GM10266 (cell line): ENCODE measurements around the gene PEX5L.

Source experiments
- DNase-seq: peaks from one replicate; pipeline ENCODE4 v3.0.0; 2012; ENCODE audit errors: extremely low spot score
- TF ChIP-seq, protein P1 (sequence below): IDR thresholded peaks from 2 replicates; pipeline ENCODE4 v1.5.1; 2012; ENCODE audit warnings: mild to moderate bottlenecking, low read depth; ENCODE audit not compliant: control insufficient read depth, insufficient read depth; ENCODE audit errors: missing control alignments

The PEX5L gene

DNA sequence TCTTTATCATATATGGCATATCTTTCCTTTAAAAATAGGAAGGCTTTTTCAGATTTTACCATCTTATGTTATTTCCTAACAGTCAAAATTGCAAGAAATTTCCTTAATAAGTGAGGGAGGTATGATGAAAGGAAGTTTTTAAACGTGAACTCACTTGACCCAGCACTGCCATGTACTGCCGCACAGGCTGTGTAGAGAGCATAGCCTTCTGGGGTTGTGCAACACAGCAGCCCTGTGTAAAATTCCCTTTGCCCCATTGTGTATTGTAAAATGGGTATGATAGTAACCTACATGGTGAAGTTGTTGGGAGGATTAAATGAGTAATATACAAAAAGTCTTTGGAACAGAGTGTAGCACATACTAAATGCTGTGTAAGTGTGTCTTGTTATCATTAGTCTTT is 78.6 kb downstream of the PEX5L start:
- no peak for DNase-seq
- TF ChIP-seq, protein P1, sequence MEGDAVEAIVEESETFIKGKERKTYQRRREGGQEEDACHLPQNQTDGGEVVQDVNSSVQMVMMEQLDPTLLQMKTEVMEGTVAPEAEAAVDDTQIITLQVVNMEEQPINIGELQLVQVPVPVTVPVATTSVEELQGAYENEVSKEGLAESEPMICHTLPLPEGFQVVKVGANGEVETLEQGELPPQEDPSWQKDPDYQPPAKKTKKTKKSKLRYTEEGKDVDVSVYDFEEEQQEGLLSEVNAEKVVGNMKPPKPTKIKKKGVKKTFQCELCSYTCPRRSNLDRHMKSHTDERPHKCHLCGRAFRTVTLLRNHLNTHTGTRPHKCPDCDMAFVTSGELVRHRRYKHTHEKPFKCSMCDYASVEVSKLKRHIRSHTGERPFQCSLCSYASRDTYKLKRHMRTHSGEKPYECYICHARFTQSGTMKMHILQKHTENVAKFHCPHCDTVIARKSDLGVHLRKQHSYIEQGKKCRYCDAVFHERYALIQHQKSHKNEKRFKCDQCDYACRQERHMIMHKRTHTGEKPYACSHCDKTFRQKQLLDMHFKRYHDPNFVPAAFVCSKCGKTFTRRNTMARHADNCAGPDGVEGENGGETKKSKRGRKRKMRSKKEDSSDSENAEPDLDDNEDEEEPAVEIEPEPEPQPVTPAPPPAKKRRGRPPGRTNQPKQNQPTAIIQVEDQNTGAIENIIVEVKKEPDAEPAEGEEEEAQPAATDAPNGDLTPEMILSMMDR = no peak

DNA sequence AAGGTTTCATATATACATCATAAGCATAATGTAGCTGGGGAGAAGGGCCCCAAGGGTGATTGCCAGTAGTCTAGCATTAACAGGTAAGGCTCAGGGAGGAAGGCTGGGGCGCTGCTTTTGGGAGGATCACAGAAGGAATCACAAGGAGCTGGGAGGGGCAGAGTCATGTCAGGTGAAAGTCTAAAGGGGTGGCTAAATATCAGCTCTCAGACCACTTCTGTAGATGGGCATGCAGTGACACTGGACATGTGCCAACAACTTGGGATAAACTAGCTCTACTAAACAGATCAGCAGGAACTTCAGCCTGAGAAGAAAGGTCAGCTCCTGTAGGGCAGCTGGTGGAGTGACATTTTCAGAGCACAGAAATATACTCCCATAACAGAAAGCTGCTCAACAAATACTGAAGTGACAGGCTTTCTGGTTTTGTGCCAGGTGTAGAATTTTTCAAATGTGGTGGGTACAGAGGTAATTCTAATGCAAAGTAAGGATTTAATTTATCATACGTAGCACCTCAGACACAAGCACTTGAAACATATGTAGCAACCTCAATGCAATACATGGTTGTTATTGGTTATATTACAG is 79.4 kb downstream of the PEX5L start:
- no peak for DNase-seq
- TF ChIP-seq, protein P1 = no peak

DNA sequence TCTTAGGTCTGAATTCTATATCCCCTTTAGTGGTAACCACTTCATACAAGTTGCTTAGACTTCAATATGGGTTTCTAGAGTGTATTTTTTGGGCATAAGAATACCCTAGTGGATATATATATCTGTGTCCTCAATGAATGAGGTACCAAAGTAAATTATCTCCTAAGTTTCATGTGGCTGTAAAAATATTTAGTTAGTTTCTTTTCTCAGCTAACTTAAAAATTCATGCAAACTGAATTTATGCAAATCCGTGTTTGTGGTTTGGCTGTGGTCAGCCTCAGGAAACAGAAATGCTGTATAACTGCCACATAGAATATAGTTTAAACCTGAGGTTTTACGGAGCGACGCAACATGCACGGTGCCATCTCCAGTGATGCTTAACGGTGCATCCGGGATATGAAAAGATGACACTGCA is 80.3 kb downstream of the PEX5L start:
- DNase-seq = peak; percentile 57
- TF ChIP-seq, protein P1 = no peak

DNA sequence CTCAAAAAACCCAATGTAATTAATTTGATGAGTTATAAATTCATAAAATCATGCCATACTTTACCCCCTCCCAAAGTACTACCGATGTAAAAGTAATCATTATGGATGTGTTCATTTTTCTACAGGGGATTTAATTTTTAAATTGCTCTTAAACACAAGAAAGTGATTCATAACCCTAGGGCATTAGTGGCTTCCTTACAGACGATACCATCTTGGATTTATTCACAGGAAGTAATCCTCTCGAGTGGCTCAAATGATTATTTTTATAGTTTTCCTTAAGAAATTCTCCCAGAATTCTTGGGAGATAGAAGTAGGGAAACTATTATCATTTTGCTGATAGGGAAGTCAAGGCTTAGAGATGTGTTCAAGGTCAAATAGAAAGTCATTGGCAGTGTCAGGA is 80.9 kb downstream of the PEX5L start:
- DNase-seq = no peak
- TF ChIP-seq, protein P1 = no peak

DNA sequence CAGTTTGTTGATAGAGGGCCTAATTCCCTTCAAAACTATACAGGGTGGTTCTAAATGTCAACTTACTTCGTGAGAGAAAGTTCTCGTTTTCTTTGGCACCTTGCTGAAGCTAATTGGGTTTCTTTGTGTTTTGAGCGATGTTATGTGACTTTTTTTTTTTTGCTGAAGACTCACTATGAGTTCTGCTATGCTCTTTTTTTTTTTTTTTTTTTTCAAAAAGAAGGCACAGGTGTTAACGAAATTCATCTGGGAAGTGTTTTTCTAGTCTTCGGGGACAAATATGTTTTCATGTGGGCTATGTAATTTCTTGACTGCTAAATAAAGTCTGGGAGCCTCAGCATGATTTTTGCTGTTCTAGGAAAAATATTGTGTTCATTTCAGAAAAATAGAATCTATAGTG is 81.5 kb downstream of the PEX5L start:
- TF ChIP-seq, protein P1 = no peak
- no peak for DNase-seq

DNA sequence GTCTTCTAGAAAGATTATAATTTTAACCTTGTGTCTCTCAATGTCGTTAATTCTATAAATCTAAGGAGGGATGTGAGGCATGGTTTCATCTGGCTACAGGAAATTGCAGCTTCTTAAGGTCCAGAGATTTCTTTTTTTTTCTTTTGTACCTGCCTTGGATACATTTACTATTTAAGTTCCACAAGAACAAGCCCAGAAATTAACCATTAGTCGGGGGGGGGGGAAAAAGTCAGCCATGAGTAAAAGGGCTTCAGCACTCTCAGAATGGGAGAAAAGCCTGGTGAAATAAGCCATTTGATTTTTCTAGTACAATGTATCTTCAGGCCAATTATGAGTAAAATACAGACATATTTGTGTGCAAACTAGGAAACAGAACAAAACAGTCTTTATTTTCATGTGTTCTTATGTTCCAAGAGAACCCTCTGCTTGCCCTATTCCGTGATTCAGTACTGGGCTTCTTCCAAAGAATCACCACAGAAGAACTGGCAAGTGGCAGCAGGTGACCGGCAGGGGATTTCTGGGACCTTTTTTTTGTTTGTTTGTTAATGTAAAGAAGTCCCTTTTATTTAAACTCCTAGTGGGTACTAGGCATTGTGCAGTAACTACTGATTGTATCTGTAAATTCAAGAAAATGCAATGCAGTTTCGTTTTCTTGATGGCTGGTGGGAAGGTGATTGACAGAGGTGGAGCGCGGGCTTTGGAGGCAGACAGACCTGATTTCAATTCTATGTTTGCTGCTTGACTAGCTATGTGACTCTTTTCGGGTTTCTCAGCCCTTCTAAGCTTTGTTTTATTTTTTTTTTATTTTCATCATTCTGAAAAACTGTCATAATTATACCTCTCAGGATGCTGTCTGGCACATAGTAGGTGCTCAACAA is 82.5 kb downstream of the PEX5L start:
- DNase-seq = no peak
- TF ChIP-seq, protein P1 = no peak

DNA sequence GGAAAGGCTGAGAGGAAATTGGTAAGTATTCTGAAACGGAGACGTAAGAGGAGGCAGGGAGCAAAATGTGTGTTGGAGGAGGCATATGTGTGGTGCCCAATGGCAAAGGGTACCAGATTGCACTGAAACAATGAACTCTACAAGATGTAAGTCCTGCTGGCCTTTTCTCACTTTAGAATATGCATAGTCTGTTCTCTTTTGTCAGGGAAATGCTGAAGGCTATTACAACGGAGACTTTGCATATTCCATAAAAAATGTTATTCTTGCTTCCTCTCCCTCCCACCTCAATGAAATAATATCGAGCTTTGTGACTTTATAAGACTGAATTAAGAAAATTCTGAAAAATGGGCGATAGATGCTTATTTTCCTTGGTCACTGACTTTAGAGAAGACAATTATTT is 85.9 kb downstream of the PEX5L start:
- TF ChIP-seq, protein P1 = no peak
- DNase-seq = no peak
